ENCODE data around the gene DNAAF8.
"Not testable (repeated sequence)": the region's sequence is repeated elsewhere in the genome, so short reads cannot be mapped to it uniquely, and the experiment has no call there.

- not testable (repeated sequence) for TF ChIP-seq POLR2A (IDR thresholded peaks at IDR 0.05; ENCODE audit: low read length); GATA1 (IDR thresholded peaks at IDR 0.05; ENCODE audit: low read depth, low read length)
These were observed 4.0 kb downstream of the DNAAF8 start for GRCh38 chr16:4738370-4738769.
